HS-5 (cell line): ENCODE results near the gene PIP4K2C.
"Not testable (repeated sequence)": the region's sequence is repeated elsewhere in the genome, so short reads cannot be mapped to it uniquely, and the experiment has no call there.

Source experiments
- DNase-seq: peaks from one replicate; pipeline ENCODE4 v3.0.0-alpha.2; 2012; ENCODE audit warnings: low read depth

PIP4K2C gene

GRCh38 chr12:57609781-57610553 lies 19.0 kb downstream of the PIP4K2C start:
- DNase-seq: no peak

GRCh38 chr12:57610554-57611107 lies 19.6 kb downstream of the PIP4K2C start:
- DNase-seq: no peak

GRCh38 chr12:57611108-57611826 lies 20.3 kb downstream of the PIP4K2C start, which contains the start of gene ARHGEF25:
TSS of gene ARHGEF25 (plus strand) at chr12:57611435. CDS start at chr12:57611895, 460 bp downstream.
- no peak for DNase-seq

- DNase-seq: no peak
Observed at GRCh38 chr12:57611827-57612710, 21.1 kb downstream of the PIP4K2C start.

GRCh38 chr12:57612711-57613426 lies 21.9 kb downstream of the PIP4K2C start:
- no peak for DNase-seq

GRCh38 chr12:57613427-57614109 lies 22.6 kb downstream of the PIP4K2C start:
- DNase-seq: no peak

- DNase-seq: no peak
Observed at GRCh38 chr12:57614178-57614947, 23.4 kb downstream of the PIP4K2C start.

- no peak for DNase-seq
Observed at GRCh38 chr12:57614948-57615500, 24.0 kb downstream of the PIP4K2C start.

GRCh38 chr12:57615637-57616036 lies 24.6 kb downstream of the PIP4K2C start:
- DNase-seq: no peak

GRCh38 chr12:57616383-57617101 lies 25.6 kb downstream of the PIP4K2C start:
- DNase-seq: no peak

GRCh38 chr12:57617942-57618341 lies 26.9 kb downstream of the PIP4K2C start:
- DNase-seq: no peak

- DNase-seq: not testable (repeated sequence)
Observed at GRCh38 chr12:57618431-57618830, 27.4 kb downstream of the PIP4K2C start.

- DNase-seq: no peak
Observed at GRCh38 chr12:57618966-57619433, 28.0 kb downstream of the PIP4K2C start.

GRCh38 chr12:57619434-57620244 lies 28.6 kb downstream of the PIP4K2C start:
- no peak for DNase-seq

- DNase-seq: no peak
Observed at GRCh38 chr12:57620245-57620935, 29.4 kb downstream of the PIP4K2C start.

GRCh38 chr12:57620936-57621496 lies 30.0 kb downstream of the PIP4K2C start:
- no peak for DNase-seq
